NOMO-1 treated with DMSO at 0.1 percent for 48 hours (cell line): ENCODE results near the gene SHC4.

Source experiments
- DNase-seq: peaks from one replicate; lab custom pipeline; 2025; ENCODE audit not compliant: unreplicated experiment; lab: John Stamatoyannopoulos, UW

The SHC4 gene

DNA sequence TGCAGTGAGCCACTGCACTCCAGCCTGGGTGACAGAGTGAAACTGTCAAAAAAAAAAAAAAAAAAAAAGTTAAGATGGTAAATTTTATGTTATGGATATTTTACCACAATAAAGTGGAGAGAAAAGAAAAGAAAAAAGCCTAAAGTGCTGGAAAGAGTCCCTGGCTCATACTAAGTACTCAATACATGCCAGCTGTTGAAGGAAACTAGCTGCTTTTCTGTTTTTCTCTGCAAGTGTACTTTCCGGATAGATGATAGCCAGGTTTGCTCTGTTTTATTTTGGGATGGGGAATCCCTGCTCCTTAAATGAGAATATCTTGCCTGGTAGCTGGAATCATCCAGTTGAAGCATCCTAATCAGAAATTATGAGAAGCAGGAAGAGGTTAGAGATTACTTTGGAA is 74.9 kb downstream of the SHC4 start:
- no peak for DNase-seq

DNA sequence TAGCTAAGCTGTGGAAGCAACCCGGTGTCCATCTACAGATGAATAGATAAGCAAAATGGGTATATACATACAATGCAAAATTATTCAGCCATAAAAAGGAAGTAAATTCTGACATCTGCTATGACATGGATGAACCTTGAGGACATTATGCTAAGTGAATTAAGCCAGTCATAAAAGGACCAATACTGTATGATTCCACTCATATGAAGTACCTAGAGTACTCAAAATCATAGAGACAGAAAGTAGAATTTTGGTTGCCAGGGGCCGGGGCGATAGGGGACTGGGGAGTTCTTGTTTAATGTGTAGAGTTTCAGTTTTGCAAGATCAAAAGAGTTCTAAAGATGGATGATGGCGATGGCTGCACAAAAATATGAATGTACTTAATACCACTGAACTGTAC is 75.5 kb downstream of the SHC4 start:
- no peak for DNase-seq

DNA sequence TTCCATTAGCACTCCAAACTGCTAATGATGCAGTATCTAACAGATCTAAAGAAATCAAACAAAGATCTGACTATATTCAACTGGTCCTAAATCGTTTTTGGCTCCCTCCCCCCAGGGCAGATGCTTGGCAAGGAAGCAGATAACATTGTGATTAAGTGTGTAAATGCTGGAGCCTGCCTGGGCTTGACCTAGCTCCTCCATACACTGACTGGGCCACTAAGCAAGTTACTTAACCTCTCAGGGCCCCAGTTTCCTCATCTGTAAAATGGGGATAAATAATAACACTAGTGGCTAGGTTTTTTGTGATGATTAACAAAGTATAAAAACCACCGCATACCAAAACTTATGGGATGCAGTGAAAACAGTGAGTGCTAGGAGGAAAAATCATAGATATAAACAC is 76.6 kb downstream of the SHC4 start:
- no peak for DNase-seq

DNA sequence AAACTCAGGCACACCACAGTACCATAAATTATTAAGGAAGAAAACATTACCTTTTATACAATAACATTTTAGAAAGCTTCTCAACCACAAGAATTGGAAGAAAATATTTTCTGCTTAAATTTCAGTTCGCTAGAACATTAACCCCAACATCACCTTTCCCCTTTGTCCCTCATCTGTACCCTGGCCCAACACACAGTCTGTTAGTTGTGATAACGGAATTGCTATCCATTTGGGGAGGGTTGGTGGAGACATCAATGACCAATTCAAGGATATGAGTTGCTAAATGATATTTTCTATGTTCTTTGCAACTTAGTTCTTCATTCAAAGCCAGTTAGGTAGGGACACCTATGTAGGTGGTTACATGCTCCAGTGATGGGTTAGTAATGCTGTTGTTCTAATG is 80.0 kb downstream of the SHC4 start:
- no peak for DNase-seq

DNA sequence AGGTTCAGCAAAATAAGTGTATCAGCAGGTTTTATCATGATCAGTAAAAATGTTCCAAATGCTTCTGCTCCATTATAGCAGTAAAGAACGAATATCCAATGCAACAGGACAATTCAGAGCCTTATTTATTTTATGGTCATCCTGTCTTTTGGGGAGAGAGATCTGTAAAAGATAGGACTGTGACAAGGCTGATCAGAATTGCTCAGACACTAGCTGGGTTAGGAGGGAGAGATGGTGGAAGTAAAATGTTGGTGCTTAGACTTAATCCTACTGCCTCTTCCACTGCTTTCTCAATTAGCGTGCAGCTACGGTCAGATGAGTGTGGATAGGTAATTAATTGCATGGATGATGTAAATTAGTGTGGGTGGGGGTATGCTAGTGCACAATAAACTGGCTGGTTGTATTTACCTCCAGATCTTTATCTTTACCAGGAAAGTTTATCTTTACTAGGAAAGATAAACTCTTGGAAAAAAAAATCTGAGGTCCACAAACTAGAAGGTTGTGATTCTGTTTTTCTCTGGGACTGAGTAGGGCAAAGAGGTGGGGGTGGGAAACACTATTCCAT is 83.6 kb downstream of the SHC4 start:
- no peak for DNase-seq

DNA sequence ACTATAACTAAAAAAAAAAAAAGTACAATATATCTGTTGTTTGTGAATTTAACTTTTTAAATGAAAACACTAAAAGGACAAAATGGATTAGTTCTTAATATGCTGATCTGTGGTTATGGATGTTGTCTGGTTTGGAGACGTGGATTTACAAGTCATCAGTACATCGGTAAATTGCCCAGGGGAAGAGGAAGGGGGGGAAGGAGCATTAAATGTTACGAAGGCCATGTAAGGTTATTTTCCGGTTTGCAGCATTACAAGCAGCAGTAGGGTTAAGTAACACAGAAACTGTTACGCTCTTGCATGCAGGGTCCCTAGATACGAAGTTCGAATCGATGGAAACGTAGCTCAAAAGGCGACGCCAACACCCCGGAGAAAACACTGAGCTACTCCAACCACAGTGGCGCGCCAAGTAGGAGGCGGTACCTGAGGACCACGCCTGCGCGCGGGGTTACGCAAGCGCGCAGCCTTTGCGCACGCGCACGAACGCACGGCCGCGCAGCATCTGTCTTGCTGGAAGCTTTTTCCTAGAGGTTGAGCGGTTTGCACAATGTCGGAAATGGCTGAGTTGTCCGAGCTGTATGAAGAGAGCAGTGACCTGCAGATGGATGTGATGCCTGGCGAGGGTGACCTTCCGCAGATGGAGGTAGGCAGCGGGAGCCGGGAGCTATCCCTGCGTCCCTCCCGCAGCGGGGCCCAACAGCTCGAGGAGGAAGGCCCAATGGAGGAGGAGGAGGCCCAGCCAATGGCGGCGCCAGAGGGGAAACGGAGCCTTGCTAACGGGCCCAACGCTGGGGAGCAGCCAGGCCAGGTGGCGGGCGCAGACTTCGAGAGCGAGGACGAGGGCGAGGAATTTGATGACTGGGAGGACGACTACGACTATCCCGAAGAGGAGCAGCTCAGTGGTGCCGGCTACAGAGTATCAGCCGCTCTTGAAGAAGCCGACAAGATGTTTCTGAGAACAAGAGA is 85.8 kb downstream of the SHC4 start, which contains the start of gene EID1:
Gene EID1 (plus strand): TSS at position 505 of the 966 bp plus-strand sequence. CDS start 43 bp downstream, at position 548.
- DNase-seq: peak; percentile 91

DNA sequence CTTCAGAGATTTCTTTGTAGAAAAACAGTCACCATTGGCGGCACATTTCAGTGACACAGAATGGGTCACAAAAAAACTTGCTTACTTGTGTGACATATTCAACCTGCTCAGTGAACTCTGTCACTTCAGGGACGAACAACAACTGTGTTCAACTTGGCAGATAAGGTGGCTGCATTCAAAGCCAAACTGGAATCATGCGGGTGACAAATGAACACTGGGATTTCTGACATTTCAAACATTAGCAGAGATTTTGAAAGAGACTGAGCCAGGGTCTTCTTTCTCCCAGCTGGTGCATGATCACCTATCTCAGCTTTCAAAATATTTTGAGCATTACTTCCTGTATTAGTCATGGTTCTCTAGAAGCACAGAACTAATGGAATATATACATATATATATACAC is 87.7 kb downstream of the SHC4 start:
- DNase-seq: no peak

DNA sequence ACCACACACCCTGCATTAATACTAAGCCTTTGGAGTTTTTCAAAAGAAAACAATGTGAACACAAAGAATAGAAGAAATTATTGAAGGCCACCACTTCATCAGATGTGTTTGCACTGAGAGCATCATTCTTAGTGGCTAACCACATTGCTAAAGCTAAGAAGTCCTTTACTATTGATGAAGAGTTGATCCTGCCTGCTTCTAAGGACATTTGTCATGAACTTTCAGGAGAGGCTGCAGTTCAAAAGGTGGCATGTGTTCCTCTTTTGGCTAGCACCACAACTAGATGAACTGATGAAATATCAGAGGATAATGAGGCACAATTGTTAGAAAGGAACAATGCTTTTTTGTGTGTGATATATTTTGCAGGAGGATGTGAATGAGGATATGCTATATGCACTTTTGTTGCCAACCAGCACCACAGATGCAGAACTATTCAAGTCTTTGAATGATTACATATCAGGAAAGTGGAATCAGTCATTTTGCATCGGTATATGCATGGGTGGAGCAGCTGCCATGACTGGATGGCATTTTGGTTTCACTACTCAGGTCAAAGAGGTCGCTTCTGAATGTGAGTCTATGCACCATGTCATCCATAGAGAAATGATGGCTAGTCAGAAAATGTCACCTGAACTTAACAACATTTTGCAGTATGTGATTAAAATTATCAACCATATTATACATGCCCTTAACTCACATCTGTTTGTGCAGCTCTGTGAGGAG is 88.3 kb downstream of the SHC4 start:
- DNase-seq: no peak

DNA sequence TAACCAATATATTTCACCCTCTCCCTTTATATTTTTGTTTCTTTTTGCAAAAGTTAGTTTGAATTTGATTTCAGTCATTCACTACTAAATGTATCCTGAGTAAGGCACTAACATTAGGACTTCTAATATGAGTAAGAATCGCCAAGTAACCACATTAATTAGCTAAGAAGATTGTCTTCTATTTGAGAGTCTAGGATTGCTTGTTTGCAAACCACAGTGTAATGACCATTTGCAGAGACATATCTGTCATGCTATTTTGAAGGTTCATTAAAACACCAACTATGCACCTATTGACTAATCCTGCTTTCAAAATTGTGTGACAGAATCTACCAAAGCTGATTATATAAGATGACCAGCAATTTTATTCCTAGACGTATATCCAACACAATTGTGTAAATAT is 91.1 kb downstream of the SHC4 start:
- DNase-seq: no peak

DNA sequence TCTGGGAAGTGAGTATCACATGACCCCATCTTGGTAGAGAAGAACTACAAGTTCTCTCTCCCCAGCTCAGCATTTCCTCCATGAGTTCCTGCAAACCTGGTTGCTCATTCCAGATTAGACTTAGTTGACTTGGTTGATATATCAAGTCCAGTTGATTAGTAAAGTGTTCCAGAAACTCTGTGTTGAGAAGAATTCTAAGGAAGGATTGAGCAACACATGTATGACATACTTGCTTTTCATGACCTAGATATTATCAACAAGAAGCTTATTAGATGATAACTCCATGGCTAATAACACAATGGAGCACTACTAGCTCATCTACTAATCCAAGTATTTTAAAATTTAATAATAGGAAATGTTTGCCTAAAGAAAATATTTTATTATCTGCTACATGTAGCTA is 92.2 kb downstream of the SHC4 start:
- no peak for DNase-seq

DNA sequence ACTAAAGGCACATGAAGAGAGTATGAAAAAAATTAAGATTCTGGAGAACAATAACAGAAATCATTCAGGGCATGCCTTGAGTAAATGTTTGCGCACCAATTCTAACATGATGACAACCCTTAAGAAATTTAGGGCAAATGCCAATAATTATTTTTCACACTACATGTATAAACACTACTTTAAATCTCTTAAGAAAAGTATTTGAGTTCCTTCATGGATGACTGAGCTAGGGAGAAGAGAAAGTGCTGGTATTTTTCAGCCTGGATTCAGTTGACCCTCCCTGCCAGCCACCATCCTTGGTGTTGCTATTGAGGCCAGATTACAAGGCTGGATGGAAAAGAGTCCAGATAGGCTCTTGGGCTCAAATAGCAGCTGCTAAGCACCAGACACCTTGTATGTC is 93.8 kb downstream of the SHC4 start:
- DNase-seq: no peak

DNA sequence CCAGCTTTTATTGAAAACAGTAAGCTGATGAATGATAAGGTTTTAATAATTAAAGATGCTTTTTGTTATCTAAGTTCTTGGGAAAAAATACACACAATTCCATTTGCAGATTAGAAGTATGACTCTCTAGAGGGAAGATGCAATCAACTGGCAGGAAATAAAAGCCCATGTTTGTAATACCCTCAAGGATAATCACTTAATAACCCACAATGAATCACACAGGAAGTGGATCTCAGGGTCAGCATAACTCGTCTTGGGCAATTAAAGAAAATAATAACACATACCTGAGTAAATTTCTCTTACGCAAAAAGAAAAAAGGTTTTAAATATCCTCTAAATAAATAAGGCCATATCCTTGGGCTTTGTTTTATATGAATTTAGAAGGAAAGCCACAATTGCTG is 95.2 kb downstream of the SHC4 start:
- peak; percentile 14 for DNase-seq

DNA sequence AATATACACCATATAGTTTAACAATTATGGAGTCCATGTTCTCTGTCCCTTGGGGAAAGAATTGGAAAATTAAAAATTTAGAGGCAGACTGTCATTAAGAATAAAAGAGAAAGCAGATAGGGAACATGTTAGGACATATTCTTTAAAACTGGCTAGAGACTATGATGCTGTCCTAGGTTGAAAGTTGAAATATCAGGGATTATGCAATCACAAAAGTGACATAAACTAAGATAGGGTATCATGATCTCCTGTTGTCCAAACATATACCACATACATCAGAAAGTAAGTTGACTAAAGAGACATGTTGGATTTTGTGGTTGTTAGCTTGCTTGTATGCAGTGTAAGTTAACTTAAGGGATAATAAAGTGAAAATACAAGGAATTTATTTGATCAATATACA is 95.7 kb downstream of the SHC4 start:
- DNase-seq: no peak

DNA sequence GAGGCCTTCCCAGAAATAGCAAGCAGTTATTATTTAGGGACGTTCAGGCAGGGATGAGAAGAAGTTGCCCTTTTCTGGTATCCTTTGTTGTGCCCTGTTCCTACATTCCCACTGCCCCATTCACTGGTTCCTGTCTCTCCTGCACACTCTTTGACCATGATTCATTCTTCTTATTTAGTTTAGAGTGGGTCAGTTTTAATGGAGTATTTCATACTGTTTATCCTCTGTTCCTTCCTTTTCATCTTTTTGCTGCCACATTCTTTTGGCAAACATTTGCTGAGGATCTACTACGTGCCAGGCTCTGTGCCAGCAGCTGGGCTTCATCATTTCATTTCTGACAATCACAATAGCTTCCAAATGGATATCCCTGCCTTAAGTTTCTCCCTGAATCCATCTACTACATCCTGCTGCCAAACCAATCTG is 97.6 kb downstream of the SHC4 start:
- DNase-seq: no peak

DNA sequence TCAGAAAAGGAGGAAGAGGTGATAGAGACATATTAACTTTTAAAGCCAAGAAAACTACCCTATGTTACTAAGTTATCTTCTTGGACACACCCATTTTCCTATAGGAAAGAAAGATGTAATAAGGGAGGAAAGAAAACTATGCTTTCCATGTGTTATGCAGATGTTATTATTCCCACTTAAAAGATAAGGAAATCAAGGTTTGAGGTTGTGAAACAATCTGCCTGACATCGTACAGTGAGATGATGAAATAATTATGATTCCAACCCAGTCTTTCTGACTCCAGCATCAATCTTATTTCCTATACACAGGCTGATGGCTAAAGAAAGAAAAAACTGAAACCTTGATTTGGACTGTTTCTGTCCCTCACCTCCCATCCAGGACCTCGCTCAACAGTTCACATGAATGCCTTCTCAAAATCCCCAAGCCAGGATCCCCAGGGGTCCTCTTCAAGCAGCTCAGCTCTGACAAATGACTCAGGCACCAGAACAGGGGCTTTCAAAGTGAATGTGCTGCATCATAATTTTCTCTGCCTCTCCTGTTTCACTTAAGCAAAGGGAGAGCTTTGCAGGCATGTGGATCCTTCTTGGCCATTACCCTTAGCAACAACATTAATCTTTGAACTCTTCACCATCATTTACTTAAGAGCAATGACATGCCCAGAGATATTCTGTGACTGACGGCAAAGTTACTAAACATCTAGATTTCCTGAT is 98.2 kb downstream of the SHC4 start:
- no peak for DNase-seq

DNA sequence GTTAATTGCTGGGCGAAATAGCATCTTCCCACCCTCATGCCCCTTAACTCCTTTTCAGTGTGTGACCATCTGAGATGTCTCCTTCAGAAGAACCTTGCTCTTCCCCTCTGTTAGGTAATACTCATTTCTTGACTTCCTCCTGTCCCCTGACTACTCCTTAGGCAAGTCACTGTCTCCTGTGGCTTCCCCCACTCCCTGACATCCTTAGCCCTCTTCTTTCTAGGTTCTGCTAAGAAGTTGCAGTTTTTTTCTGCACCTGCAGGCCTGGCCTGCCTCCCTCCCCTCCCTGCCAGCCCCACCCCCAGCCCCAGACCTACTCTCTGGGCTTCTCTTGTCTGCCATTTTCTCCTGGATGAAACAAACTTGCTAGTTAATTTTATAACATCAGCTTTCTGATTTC is 101.0 kb downstream of the SHC4 start:
- peak; percentile 81 for DNase-seq

DNA sequence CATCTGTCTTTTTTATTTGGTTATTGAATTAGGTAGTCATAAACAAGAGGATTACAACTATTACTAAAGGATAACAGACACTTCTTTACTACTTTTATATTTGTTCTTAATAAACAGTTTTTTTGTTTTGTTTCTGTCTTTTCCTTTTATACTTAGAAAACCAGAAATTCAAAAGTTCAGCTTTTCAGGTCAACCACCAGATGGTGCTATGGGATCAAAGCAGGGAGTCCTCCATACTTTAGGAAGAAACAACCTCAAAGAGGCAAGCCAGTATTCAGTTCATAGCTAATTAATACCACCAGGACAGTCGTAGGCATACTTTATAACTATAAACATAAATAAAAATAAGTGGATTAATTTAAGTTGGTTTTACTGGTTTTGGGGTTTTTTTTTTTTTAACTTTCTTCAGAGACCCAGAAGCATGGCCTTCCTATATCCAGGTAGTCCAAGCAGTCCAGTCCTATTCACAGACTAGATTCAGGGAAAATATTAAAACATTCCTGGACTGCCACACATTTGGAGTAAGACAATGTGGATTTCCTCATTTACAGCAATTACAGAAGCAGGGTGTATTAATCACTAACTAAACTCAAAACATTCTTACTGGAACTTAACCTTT is 101.8 kb downstream of the SHC4 start:
- peak; percentile 64 for DNase-seq

DNA sequence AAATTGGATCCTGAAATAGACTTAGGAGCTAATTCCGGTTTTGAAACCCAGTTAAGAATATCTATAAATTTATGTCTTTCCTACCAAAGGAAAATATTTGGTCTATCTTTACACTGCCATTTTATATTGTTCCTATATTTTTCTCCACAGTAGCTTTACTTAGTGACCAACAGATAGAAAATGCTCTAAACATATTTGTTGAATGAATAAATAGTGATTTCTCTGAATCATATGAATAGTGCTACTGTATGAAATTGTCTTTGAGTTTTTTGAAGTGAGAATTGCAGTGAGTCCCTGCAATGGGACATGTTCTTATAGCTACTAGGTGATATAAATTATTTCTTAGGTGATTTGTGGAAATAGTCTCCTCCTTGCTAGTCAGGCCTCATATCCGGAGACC is 104.3 kb downstream of the SHC4 start:
- DNase-seq: no peak

DNA sequence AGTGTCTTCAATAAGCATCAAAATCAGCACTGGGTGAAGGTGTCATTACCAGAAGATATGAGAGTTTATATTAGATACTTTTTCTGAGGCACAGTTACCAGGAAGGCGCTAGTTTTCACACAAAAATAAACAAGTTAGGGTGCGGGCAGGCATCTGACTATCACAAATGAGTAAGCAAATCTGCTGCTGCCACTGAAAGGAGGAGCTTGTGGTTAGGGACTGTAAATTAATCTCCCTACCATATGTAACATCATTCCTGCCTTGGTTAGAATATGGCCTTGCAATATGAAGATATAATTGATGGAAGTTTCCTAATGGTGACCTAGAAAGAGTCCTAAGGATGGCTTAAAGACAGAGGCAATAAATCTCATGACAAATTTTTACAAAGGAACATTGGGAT is 105.3 kb downstream of the SHC4 start:
- DNase-seq: peak; percentile 10

DNA sequence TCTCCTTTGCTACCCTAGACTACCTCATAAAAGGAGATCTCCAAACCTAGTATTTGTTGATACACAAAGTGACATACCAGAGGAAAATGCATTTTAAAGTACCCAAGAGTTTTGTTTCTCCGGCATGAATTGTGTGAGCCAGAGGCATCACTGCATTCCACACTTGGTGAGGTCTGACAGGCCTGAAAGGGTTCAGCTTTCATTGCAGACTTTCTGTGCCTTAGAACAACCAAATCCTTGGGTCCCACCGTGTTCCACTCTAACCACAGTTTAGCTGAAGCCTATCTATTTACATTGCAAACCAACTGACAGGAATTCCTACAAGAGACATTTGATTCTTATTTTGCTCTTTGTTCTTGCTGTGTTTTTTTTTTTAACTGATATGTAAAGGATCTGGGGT is 106.8 kb downstream of the SHC4 start:
- DNase-seq: no peak
